ENCODE data around the gene PPP1R16B.
"Not testable (repeated sequence)": the region's sequence is repeated elsewhere in the genome, so short reads cannot be mapped to it uniquely, and the experiment has no call there.

Gene PPP1R16B

GRCh38 chr20:38935285-38935684 is 129.8 kb downstream of the PPP1R16B start:
- DNase-seq (ENCODE audit: low read depth in 2 of 2), result no peak

- no peak for DNase-seq (ENCODE audit: low read depth in 2 of 2)
Measured at GRCh38 chr20:38935967-38936407, 130.5 kb downstream of the PPP1R16B start.

GRCh38 chr20:38937000-38937399 is 131.5 kb downstream of the PPP1R16B start:
- DNase-seq (ENCODE audit: low read depth in 2 of 2), result no peak

- no peak for DNase-seq (ENCODE audit: low read depth in 2 of 2)
Measured at GRCh38 chr20:38937978-38938473, 132.5 kb downstream of the PPP1R16B start.

- no peak for DNase-seq (ENCODE audit: low read depth in 2 of 2)
Measured at GRCh38 chr20:38939686-38940085, 134.2 kb downstream of the PPP1R16B start.

GRCh38 chr20:38940644-38941043 is 135.1 kb downstream of the PPP1R16B start:
- DNase-seq (ENCODE audit: low read depth in 2 of 2), result no peak

GRCh38 chr20:38941726-38942389 is 136.4 kb downstream of the PPP1R16B start:
- DNase-seq (ENCODE audit: low read depth in 2 of 2), result no peak

GRCh38 chr20:38945012-38945411 is 139.5 kb downstream of the PPP1R16B start:
- no peak for DNase-seq (ENCODE audit: low read depth in 2 of 2)

GRCh38 chr20:38946836-38947235 is 141.3 kb downstream of the PPP1R16B start:
- no peak for DNase-seq (ENCODE audit: low read depth in 2 of 2)

GRCh38 chr20:38947931-38948362 is 142.4 kb downstream of the PPP1R16B start:
- DNase-seq (ENCODE audit: low read depth in 2 of 2), result no peak

- DNase-seq (ENCODE audit: low read depth in 2 of 2), result no peak
Measured at GRCh38 chr20:38950254-38950653, 144.8 kb downstream of the PPP1R16B start.

GRCh38 chr20:38951611-38952010 is 146.1 kb downstream of the PPP1R16B start:
- DNase-seq (ENCODE audit: low read depth in 2 of 2), result no peak

- DNase-seq (ENCODE audit: low read depth in 2 of 2), result no peak
Measured at GRCh38 chr20:38952153-38952552, 146.7 kb downstream of the PPP1R16B start.

- no peak for DNase-seq (ENCODE audit: low read depth in 2 of 2)
Measured at GRCh38 chr20:38953630-38954340, 148.3 kb downstream of the PPP1R16B start.

- DNase-seq (ENCODE audit: low read depth in 2 of 2), result no peak
Measured at GRCh38 chr20:38957235-38957876, 151.9 kb downstream of the PPP1R16B start.

- DNase-seq (ENCODE audit: low read depth in 2 of 2), result no peak
Measured at GRCh38 chr20:38957915-38958485, 152.5 kb downstream of the PPP1R16B start.

GRCh38 chr20:38960187-38960687 is 154.7 kb downstream of the PPP1R16B start:
- DNase-seq (ENCODE audit: low read depth in 2 of 2), result not testable (repeated sequence)

- DNase-seq (ENCODE audit: low read depth in 2 of 2), result no peak
Measured at GRCh38 chr20:38961530-38962043, 156.1 kb downstream of the PPP1R16B start.

- peak; percentile 89 to 92 for DNase-seq (ENCODE audit: low read depth in 2 of 2)
Measured at GRCh38 chr20:38962044-38962927, 156.8 kb downstream of the PPP1R16B start, which contains the start of gene DHX35. Gene DHX35, plus strand, starts transcription at chr20:38962344. Its CDS starts 24 bp downstream, at chr20:38962368.

- DNase-seq (ENCODE audit: low read depth in 2 of 2), result no peak
Measured at GRCh38 chr20:38962928-38963401, 157.5 kb downstream of the PPP1R16B start.

Measured in fibroblast of skin of left quadriceps (primary cell).